Measurements from ENCODE around the gene ARMC9.

Gene ARMC9

GRCh38 chr2:231325826-231326225 is 127.4 kb downstream of the ARMC9 start:
- no peak overlapping the region for H3K4me3 ChIP-seq (ENCODE audit: low read depth, low read length)
- no peak for DNase-seq (ENCODE audit: low read depth)

GRCh38 chr2:231326404-231326803 is 128.0 kb downstream of the ARMC9 start:
- no peak for DNase-seq (ENCODE audit: low read depth)
- H3K4me3 ChIP-seq (ENCODE audit: low read depth, low read length): no peak overlapping the region

DNA sequence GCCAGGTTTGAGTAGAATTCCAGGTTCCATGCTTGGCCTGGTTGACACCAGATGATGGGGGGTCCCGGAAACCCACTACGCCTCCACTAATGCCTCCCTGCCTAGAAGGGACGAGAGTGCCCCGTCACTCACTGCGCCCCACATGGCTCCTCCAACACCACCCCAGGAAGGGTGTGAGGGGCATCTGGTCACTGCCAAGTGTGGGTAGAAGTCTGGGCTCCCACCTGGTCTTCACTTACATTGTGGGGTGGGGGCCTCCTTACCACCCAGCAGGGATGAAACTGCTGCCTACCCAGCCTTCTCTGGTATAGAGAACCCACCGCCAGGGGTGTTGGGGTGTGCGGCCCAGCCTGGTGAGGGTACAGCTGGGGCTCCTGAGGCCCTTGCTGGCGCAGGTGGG is 131.9 kb downstream of the ARMC9 start:
- no peak overlapping the region for H3K4me3 ChIP-seq (ENCODE audit: low read depth, low read length)
- DNase-seq (ENCODE audit: low read depth): no peak

DNA sequence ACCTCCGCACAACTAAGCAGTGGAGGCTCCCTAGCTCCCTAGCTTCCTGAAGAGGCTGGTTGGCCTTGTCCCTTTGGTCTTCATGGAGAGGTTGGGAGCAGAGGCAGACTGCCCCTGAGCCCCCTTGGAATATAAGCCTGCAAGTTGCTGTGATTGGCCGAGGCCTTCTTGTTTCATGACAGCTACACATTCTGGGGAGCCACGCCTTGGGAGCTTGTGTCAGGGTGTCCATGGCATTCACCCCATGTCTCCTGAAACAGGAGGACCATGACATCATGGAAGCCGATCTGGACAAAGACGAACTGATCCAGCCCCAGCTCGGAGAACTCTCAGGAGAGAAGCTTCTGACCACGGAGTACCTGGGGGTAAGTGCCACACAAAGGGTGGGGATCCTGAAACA is 133.1 kb downstream of the ARMC9 start:
- H3K4me3 ChIP-seq (ENCODE audit: low read depth, low read length): no peak overlapping the region
- DNase-seq (ENCODE audit: low read depth): no peak

DNA sequence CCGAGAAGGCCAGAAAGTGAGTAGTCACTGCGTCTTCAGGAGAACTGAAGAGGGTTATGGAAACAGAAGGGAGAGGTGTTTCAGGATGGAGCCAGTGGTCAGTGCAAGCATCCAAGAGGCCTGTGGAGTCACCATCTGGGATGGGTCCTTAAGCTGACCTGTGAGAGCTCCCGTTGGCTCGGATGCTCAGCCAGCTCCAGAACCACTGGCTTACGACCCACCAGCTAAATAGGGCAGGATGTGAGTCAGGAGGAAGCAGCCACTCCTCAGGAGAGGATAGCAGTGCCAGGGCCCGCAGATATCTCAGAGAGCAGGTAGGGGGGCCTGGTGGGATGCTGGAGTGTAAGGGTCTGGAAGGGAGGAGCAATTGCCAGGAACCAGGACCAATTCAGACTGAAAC is 134.0 kb downstream of the ARMC9 start:
- no peak overlapping the region for H3K4me3 ChIP-seq (ENCODE audit: low read depth, low read length)
- no peak for DNase-seq (ENCODE audit: low read depth)

GRCh38 chr2:231332872-231333500 is 134.6 kb downstream of the ARMC9 start:
- DNase-seq (ENCODE audit: low read depth): no peak
- H3K4me3 ChIP-seq (ENCODE audit: low read depth, low read length): no peak overlapping the region

DNA sequence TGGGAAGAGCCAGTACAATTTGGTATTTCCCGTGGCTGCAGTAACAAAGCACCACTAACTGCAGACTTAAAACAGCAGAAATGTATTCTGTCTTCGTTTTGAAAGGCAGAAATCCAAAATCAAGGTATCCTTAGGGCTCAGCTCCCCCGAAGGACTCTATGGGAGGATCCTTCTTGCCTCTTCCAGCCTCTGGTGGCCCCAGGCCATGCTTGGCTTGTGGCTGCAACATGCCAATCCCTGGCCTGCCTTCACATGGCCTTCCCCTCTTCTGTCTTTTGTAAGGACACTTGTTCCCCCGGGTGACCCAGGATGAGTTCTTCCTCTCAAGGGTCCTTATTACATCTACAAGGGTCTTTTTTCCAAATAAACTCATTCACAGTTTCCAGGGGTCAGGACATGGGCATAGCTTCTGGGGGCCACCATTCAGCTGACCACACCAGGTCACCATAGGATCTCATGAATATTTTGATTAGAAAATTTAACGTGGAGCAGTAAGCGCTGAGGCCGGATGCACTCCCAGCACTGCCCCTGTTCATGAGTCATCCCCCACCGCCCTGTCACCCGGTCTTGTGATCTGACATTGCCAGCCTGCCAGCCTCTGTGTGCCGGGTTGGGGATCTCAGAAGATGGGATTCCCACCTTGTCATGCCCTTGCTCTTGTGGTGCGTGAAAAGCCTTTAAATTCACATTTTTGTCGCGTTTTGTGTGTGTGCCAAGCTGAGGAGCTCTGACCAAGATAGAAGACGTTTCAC is 135.9 kb downstream of the ARMC9 start:
- DNase-seq (ENCODE audit: low read depth): no peak

DNA sequence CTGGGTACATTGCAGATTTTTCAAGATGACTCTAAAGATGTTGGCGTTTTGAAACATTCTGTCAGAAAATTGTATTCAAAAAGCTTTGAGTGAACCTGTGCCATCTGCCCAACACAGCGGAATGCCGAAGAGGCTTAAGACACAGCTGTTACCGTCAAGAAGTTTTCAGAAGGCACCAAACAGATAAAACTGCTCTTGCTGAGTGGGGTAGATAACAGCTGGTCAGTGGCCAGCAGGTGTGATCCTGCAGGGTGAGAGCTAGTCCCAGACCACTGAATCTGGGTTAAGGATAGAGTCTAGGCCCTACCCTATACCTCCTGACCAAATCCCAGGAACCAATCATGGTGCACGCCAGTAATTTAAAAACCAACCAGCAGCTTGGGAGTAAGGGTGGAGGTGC is 136.6 kb downstream of the ARMC9 start:
- DNase-seq (ENCODE audit: low read depth): no peak
- H3K4me3 ChIP-seq (ENCODE audit: low read depth, low read length): no peak overlapping the region

More for the DNA sequence above, 135.9 kb downstream of the ARMC9 start:
- no peak overlapping the region for H3K4me3 ChIP-seq (ENCODE audit: low read depth, low read length)

DNA sequence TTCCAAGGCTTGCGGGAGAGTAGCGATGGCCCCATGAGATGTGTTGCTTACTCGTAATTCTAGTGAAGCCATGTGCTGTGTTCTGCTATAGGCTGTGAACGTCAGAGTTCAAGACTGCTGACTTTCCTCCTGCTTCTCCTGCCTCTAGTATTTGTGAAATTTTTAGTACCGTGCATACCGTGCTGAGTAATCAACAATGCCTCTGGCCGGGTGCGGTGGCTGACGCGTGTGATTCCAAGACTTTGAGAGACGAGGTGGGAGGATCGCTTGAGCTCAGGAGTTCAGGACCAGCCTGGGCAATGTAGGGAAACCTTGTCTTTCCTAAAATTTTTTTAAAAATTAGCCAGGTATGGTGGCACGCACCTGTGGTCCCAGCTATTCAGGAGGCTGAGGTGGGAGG is 137.2 kb downstream of the ARMC9 start:
- H3K4me3 ChIP-seq (ENCODE audit: low read depth, low read length): no peak overlapping the region
- DNase-seq (ENCODE audit: low read depth): no peak

- H3K4me3 ChIP-seq (ENCODE audit: low read depth, low read length): no peak overlapping the region
- no peak for DNase-seq (ENCODE audit: low read depth)
Observed at GRCh38 chr2:231336236-231336635, 137.8 kb downstream of the ARMC9 start.

GRCh38 chr2:231336700-231337099 is 138.3 kb downstream of the ARMC9 start:
- H3K4me3 ChIP-seq (ENCODE audit: low read depth, low read length): no peak overlapping the region
- no peak for DNase-seq (ENCODE audit: low read depth)

DNA sequence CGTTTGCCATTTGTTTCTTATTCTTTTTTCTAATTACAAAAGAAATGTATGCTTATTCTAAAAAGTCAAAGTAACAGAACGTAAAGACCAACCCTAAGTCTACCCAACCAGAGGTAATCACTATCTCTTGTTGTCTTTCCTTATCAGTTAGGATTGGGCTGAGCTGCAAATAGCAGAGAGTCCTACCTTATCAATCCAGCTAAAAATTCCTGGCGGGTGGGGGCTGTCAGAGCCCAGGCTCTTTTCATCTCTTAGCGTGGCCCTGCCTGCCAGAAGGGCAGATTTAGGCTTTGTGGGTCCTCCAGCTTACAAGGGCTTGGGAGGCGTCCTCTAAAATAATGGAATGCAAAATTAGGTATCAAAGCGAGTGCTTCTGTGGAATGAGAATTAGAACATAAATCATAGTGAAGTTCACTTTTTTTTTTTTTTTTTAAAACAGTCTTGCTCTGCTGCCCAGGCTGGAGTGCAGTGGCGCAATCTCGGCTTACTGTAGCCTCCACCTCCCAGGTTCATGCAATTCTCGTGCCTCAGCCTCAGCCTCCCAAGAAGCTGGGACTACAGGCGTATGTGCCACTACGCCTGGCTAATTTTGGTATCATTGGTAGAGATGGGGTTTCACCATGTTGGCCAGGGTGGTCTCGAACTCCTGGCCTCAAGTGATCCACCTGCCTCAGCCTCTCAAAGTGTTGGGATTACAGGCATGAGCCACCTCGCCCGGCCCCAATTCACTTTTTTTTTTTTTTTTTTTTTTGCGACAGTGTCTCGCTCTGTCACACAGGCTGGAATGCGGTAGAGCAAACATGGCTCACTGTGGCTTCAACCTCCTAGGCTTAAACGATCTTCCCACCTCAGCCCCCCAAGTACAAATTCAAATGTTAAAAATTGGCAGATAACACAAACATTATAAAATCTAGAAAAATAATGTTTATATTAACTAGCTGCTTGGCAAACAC is 139.7 kb downstream of the ARMC9 start:
- DNase-seq (ENCODE audit: low read depth): no peak
- H3K4me3 ChIP-seq (ENCODE audit: low read depth, low read length): no peak overlapping the region

DNA sequence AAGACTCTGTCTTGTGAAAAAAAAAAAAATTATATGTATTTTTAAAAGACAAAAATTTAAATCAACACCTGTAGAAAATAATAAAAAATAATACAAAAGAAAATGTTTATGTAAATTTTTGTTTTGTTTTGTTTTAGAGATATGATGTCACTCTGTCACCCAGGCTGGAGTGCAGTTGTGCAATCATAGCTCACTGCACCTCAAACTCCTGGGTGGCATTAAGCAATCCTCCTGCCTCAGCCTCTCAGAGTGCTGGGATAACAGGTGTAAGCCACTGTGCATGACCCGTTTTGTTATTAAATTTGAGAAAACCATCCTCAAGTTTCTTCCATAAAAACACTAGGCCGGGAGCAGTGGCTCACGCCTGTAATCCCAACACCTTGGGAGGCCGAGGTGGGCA is 140.9 kb downstream of the ARMC9 start:
- no peak overlapping the region for H3K4me3 ChIP-seq (ENCODE audit: low read depth, low read length)
- no peak for DNase-seq (ENCODE audit: low read depth)

DNA sequence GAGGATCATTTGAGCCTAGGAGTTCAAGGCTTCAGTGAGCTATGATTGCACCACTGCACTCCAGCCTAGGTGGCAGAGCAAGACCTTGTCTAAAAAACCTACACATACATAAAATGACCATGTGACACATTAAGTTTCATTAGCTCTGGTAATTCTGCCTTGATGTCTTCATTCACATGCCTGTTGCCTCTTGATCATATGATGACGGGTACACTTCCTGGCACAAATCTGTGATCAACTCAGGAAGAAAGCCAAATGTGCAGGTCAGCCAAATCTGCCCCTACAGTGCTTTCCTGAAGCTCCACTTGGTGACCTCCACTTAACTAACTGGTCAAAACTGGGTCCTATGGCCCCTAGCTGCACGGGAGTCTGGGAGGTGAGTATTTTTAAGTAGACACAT is 142.7 kb downstream of the ARMC9 start:
- no peak for DNase-seq (ENCODE audit: low read depth)
- no peak overlapping the region for H3K4me3 ChIP-seq (ENCODE audit: low read depth, low read length)

DNA sequence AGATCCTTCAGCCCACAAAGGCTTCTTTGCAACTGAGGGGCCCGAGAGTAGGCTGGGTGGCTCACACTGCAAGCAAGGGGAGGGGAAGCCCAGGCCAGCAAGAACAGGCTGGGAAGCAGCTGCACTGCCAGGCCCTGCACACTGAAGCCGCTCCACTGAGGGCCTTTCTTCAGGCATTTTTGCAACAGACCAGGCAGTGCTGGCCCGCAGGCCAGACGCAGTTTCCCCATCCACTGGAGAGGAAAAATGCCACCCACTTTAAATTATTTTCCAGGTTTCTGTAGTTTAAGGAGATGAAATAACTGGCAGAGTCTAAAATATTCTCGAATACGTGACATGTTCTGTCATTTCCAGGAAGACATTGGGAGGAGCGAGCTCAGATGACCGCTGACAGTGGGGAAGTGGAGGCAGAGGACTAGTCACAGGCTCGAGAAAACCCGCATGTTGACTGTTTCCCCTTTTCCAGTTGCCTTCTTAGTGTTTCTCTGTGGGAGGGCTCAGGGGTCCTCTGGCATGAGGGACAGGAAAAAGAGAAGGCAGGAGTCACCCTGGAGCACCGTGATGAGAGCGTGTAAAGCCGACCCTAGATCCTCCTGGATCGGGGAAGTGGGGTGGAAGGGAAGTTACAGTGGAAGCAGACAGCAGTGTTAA is 143.8 kb downstream of the ARMC9 start:
- no peak overlapping the region for H3K4me3 ChIP-seq (ENCODE audit: low read depth, low read length)
- DNase-seq (ENCODE audit: low read depth): no peak

- H3K4me3 ChIP-seq (ENCODE audit: low read depth, low read length): no peak overlapping the region
- no peak for DNase-seq (ENCODE audit: low read depth)
Observed at GRCh38 chr2:231343006-231343710, 144.7 kb downstream of the ARMC9 start.

GRCh38 chr2:231343988-231344387 is 145.6 kb downstream of the ARMC9 start:
- DNase-seq (ENCODE audit: low read depth): no peak
- no peak overlapping the region for H3K4me3 ChIP-seq (ENCODE audit: low read depth, low read length)

- H3K4me3 ChIP-seq (ENCODE audit: low read depth, low read length): no peak overlapping the region
- no peak for DNase-seq (ENCODE audit: low read depth)
Observed at GRCh38 chr2:231344851-231345250, 146.4 kb downstream of the ARMC9 start.

DNA sequence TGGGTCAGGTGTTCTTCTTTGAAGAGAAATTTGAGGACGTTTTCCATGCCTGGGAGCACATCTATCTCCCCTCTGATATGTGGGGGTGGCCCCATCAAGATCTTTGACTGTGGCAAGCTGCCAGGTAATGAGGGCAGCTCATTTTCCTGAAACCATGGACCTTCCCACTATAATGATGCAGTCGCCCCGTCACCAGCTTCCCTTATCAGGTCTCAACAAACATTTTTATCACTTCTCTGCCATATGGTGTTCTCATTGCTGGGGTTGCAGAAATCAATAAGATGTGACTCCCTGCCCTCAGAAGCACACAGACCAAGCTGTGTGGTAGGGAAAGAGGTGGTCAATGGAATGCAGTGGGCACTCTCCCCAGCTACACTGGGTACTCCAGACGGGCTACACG is 148.7 kb downstream of the ARMC9 start:
- H3K4me3 ChIP-seq (ENCODE audit: low read depth, low read length): no peak overlapping the region
- no peak for DNase-seq (ENCODE audit: low read depth)

All from skeletal muscle cell (primary cell).